GM19397 (cell line): Measurements from ENCODE around the gene CACNG8.

Experiments used
- ATAC-seq: cut with Tn5 transposase; IDR thresholded peaks from one replicate; pipeline ENCODE4 v1.9.1; 2021; ENCODE audit warnings: mild to moderate bottlenecking, moderate library complexity; ENCODE audit not compliant: unreplicated experiment

Gene CACNG8

DNA sequence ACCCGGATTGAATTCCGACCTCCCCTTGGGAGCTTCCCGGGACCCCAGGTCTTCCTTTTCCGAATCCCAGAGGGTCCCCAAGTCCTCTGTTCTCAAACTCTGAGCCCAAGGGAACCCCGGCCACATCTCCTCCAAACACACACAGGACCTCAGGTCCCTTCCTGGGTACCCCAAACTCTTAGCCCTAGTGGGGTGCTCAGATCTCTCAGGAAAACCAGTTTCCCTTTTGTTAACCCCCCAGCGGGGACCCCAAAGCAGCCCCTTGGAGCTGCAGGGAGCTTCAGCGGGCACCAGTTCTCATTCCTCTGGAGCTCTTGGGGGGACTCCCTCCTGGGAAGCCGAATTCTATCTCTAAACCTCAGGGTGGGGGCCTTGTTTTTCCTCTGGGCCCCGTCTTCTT is 29.5 kb downstream of the CACNG8 start:
- ATAC-seq: no peak

DNA sequence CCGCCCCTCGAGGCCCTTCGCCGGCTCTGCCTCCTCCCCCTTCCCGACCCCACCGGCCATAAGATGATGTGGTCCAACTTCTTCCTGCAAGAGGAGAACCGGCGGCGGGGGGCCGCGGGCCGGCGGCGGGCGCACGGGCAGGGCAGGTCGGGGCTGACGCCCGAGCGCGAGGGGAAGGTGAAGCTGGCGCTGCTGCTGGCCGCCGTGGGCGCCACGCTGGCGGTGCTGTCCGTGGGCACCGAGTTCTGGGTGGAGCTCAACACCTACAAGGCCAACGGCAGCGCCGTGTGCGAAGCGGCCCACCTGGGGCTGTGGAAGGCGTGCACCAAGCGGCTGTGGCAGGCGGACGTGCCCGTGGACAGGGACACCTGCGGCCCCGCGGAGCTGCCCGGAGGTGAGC is 30.1 kb downstream of the CACNG8 start:
- ATAC-seq: no peak

DNA sequence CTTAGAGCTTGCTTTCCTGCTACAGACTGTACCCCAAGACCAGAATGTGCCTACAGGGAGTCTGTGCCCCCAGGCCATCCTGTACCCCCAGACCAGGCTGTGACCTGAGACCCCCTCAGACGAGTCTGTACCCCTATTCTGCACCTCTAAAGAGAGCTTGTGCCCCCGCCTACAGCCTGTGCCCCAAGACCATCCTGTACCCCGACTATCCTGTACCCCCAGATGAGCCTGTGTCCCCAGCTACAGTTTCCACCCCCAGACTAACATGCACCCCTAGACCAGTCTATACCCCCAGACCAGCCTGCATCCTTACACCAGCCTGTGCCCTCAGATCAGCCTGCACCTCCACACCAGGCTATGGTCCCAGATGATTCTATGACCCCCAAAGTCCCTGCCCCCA is 30.7 kb downstream of the CACNG8 start:
- no peak for ATAC-seq

DNA sequence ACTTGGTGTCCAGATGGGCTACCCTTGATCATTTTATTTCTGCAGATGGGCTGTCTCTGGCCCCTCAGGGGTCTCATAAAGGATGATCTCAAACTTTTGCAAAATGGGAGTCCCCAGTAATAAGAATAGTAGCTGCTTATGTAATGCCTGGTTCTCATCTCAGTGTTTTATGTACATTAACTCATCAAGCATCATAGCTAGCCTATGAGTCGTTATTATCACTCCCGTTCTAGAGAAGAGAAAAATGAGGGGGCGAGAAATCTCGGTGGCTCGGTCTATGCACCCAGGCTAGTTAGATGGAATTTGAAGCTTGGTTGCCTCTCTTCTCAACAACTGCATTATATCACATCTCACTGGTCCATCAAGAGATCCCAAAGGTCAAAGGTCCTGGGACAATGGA is 32.1 kb downstream of the CACNG8 start:
- ATAC-seq: no peak

DNA sequence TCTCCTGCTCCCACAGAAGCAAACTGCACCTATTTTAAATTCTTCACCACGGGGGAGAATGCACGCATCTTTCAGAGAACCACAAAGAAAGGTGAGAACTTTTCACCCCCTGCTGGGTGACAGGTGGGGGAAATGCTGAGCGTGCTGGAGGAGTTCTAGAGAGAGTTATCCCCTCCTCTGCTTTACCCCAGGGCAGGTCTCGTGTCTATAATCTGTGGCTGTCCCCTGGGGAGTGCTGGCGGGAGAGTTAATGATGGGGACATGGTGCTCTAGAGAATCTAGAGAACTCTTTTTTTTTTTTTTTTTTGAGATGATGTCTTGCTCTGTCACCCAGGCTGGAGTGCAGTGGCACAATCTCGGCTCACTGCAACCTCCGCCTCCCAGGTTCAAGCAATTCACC is 35.5 kb downstream of the CACNG8 start:
- ATAC-seq: no peak

DNA sequence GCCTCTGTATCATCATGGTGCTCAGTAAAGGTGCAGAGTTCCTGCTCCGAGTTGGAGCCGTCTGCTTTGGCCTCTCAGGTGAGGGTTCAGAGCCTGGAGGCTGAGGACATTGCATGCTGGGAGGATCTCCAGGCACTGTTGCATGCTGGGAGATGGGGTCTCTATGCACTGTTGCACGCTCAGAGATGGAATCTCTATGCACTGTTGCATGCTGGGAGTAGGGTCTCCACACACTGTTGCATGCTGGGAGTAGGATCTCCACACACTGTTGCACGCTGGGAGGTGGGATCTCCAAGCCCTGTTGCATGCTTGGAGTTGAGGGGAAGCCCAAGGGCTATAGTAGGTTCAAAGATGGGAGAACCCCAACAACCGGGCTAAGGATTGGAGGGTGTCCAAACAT is 37.0 kb downstream of the CACNG8 start:
- ATAC-seq: no peak

DNA sequence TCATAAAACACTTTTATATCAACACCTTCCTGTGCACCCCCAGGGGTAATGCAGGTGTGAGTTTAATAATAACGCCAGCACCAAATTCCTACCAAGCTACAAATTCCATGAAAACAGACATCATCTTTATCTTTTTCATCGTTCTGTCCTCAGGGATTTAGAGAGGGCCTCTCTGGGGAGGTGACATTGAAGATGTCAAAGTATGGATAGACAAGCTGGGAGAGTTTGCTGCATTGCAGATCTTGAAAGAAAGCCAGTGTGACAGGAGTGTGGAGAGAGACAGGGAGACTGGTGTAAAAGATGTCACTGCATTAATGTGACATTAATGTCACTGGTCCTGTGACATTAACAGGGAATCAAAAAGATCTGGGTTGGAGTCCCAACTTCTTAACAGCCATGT is 38.8 kb downstream of the CACNG8 start:
- no peak for ATAC-seq

DNA sequence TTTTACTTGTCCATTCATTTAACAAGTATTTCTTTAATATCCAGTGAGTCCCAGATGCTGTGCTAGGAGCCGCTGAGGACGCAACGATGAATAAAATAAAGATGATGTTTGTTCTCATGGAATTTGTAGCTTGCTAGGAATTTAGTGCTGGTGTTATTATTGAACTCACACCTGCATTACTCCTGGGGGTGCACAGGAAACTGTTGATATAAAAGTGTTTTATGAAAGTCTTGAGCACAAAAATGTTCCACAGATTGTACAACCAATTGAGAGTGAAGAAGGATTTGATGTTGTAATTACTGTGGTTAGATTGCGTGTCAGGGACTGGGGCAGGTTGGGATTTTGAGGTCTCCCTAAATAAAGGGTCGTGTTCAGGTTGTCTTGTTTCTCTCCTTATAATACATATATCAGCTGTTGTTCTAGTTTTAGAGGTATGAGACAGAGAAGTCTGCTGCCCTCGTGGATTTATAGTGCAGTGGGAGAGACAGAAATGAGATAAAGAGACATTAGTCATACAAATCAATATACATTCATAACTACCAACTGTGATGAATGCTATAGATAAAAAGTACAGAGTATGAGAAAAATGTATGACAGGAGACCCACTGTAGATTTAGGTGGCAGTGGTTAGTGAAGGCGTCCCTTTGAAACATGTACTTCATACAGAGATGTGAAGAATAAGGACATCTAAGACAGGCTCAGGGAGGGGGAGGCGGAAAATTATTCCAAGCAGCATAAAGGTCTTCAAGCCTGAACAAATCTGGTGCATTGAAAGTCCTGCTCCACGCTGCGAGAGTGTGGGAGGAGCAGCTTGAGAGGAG is 40.0 kb downstream of the CACNG8 start:
- no peak for ATAC-seq

DNA sequence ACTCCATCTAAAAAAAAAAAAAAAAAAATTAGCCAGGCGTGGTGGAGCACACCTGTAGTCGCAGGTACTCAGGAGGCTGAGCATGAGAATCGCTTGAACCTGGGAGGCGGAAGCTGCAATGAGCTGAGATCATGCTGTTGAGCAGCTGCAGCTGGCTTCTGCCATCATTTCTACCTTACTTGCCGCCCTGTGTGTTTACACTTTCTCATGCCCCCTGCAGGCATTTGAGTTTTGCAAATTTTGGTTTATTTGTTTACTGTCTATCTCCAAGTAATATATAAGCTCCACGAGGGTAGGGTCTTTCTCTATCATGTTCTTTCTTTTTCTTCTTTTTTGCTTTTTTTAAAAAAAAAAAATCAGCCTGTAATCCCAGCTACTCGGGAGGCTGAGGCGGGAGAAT is 46.7 kb downstream of the CACNG8 start:
- ATAC-seq: no peak

DNA sequence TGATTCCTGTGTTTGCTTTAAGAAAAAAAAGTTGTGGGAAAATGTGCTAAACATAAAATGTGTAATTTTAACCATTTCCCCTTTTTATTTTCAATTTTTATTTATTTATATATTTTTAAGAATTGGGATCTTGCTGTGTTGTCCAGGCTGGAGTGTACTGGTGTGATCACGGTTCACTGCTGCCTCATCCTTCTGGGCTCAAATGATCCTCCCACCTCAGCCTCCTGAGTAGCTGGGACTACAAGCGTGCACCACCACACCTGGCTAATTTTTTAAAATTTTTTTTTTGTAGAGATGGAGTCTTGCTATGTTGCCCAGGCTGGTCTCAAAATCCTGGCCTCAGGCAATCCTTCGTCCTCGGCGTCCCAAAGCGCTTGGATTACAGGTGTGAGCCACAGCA is 47.7 kb downstream of the CACNG8 start:
- ATAC-seq: no peak

DNA sequence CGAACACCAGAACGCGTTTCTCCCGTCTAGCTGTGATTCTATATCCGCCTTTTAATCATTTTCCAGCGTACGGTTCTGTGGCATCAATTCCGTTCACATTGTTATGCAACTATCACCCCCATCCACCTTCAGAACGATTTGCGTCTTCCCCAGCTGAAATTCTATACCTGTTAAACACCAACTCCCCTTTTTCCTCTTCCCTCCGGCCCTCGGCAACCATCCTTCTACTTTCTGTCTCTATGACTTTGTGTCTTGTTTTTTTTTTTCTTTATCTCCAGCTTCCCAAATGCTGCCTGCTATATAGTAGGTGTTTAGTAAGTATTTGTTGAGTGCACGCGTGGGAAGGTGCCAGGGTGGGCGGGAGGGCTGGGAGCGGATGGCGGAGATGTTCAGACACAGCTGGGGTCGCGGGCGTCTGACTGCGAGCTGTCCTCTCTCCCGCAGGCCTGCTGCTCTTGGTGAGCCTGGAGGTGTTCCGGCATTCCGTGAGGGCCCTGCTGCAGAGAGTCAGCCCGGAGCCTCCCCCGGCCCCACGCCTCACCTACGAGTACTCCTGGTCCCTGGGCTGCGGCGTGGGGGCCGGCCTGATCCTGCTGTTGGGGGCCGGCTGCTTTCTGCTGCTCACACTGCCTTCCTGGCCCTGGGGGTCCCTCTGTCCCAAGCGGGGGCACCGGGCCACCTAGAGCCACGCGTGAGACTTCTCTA is 48.9 kb downstream of the CACNG8 start:
- ATAC-seq: no peak

DNA sequence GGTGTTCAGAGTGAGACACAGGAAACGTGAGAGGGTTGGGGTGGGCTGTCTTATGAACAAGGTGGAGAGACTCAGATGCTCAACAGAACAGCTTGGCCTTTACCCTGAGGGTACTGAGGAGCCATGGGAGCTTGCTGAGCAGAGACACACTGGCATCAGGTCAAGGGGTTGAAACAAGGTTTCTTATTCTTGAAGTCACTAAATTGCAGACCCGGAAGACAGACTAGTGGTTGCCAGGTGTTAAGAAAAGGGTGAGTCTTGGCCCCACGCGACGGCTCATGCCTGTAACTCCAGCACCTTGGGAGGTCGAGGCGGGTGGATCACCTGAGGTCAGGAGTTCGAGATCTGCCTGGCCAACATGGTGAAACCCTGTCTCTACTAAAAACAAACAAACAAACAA is 51.1 kb downstream of the CACNG8 start:
- no peak for ATAC-seq

DNA sequence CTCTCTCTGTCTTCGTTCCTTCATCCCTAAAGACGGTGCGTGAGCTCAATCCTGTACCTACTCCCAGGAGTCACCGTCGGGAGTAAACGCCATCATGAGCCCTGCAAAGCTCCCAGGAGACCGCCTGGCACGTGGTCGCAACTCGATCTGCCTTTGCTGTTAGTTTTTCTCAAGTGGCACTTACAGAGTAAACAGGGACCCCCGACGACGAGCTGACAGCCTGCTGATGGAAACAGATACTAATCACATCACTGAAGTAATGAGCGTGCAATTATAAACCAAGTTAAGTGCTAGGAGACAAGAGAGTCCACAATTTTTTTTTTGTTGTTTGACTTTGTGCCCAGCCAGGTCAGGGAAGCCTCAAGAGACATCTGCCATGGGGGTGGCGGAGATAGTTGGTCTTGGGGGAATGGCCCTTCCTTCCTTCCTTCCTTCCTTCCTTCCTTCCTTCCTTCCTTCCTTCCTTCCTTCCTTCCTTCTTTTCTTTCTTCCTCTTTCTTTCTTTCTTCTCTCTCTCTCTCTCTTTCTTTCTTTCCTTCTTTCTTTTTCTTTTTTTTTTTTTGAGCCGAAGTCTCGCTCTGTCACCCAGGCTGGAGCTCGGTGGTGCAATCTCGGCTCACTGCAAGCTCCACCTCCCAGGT is 52.3 kb downstream of the CACNG8 start:
- no peak for ATAC-seq

DNA sequence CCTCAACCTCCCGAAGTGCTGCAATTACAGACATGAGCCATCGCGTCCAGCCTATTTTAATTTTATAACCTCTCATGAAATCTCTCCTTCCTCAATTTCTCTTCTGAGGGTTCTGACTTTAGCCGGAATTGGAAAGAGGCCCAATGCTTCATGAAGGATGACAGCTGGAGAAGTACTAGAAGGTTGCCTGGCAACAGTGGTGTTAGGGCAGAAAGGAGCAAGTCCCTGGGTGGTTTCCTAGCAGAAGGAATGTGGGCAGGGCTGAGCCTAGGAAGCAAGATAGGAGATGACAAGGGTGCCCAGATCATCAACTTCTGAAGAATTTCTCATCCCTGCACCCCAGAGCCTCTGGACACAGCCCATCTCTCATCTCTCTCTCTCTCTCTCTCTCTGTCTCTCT is 54.5 kb downstream of the CACNG8 start:
- no peak for ATAC-seq

DNA sequence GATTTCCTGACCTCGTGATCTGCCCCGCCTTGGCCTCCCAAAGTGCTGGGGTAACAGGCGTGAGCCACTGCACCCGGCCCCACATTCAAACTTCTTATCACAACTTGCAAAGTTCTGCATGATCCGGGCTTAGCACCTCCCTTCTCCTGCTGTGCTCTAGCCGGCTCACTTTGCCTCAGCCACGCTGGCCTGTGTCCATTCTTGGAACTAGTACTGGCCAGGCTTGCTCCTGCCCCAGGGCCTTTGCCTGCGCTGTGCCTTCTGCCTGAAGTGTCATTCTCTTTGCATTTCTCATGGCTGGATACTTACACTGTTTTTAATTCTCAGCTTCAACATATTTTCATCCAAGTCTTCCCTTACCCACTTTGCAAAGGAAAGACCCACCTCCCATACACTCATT is 58.6 kb downstream of the CACNG8 start:
- ATAC-seq: no peak

DNA sequence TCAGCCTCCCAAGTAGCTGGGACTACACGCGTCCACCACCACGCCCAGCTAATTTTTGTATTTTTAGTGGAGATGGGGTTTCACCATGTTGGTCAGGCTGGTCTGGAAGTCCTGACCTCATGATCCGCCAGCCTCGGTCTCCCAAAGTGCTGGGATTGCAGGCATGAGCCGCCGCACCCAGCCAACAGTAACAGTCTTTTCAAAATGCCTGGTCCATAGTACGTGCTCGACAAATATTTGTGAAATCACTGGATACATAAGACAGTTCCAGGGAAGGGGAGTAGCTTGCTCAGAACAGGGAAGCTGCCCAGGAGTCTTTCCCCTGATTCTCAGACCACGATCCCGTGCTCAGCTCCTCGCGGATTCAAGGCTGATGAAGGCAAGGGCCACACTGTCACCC is 59.2 kb downstream of the CACNG8 start:
- no peak for ATAC-seq

DNA sequence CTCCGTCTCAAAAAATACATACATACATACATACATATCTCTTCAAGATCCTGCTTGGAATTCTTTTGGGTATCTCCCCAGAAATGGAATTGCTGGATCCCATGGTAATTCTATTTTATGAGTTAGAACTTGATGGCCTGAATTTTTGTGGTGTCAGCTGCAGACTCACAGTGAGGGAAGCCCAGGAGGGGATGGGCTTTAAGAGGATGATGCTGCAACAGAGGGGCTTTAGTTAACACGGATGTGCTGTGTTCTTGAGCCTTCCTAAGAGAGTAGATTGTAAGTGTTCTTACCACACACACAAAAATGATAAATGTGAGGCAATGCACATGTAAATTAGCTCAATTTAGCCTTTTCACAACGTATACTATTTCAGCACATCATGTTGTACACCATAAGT is 60.5 kb downstream of the CACNG8 start:
- ATAC-seq: no peak

DNA sequence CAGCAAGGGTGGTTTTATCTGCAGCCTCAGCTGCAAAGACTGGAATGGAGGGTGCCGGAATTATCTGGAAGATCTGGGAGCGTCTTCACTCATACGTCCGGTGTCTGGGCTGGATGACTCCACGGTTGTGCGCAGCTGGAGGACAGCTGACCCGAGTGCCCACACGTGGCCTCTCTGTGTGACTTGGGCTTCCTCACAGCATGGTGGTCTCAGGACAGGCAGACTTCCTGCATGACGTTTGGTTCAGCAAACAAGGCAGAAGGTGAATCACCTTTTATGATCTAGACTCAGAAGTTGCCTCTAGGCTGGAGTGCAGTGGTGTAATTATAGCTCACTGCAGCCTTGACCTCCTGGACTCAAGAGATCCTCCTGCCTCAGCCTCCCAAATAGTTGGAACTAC is 61.9 kb downstream of the CACNG8 start:
- ATAC-seq: no peak

DNA sequence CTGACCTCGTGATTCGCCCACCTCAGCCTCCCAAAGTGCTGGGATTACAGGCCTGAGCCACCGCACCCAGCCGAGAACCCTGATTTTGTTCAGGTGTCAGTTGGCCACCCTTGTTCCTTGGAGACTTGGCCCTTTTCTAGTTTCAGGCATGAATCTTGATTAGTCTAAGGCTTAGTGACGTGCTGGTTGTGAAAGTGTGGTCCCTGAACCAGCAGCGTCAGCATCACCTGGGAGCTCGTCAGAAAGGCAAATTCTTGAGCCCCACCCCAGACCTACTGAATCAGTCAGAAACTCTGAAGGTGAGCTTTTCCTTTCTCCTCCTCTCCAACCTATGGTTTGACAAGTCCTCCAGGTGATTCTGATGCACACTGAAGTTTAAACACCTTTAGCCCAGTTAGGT is 63.9 kb downstream of the CACNG8 start:
- ATAC-seq: no peak

DNA sequence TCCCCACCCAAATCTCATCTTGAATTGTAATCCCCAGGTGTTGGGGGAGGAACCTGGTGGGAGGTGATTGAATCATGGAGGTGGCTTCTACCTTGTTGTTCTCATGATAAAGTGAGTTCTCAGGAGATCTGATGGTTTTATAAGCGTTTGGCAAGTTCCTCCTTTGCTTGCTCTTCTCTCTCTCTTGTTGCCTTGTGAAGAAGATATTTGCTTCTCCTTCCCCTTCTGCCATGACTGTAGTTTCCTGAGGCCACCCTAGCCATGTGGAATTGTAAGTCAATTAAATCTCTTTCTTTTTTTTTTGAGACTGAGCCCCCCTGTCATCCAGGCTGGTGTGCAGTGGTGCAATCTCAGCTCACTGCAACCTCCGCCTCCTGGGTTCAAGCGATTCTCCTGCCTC is 66.6 kb downstream of the CACNG8 start:
- no peak for ATAC-seq

DNA sequence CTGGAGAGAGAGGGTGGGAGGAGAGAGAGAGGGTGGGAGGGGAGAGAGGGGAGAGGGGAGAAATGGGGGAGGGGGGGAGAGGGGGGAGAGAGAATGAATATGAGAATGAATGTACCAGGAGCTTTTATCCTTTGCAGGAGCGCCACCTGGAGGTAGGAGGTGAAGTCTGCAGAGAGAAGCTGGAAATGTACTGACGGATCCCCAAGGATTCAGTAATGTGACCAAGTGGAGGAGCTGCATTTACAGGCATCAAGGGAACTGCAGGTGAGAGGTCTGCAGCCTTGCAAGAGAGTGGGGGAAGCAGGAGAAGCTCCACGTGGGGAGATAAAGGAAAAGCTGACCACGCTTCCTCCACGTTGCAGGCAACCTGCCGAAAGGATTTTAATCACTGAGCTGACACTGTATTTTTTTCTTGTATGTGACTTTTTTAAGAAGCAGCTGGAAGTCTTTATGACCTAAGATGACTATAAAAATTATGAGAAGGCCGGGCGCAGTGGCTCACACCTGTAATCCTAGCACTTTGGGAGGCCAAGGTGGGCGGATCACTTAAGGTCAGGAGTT is 67.3 kb downstream of the CACNG8 start:
- no peak for ATAC-seq
